Retina (tissue), 1 donor: ENCODE data around the gene FEM1B.
A peak's percentile ranks its signal among the peaks of the same experiment; 100 is the strongest.
"Not testable (repeated sequence)": the region's sequence is repeated elsewhere in the genome, so short reads cannot be mapped to it uniquely, and the experiment has no call there.

Experiments used
- DNase-seq: peaks from one replicate; pipeline ENCODE4 v3.0.0-alpha.2; 2016

The FEM1B gene

GRCh38 chr15:68277603-68278344, at the start of gene FEM1B:
TSS of gene FEM1B (plus strand) at chr15:68277745. CDS start at chr15:68278418, 673 bp downstream.
- peak; percentile 98 for DNase-seq

- DNase-seq: no peak
Observed at GRCh38 chr15:68228143-68228970, 49.2 kb upstream of the FEM1B start.

GRCh38 chr15:68228971-68229385, 48.6 kb upstream of the FEM1B start:
- no peak for DNase-seq

GRCh38 chr15:68229386-68230156, 48.0 kb upstream of the FEM1B start, which contains the start of gene CLN6:
TSS of gene CLN6 (minus strand) at chr15:68229728. CDS start at chr15:68229584, 144 bp downstream.
- DNase-seq: peak; percentile 87

GRCh38 chr15:68230157-68231100, 47.1 kb upstream of the FEM1B start:
- no peak for DNase-seq

GRCh38 chr15:68231102-68231818, 46.3 kb upstream of the FEM1B start:
- DNase-seq: peak; percentile 70

GRCh38 chr15:68232449-68232848, 45.1 kb upstream of the FEM1B start:
- DNase-seq: no peak

- no peak for DNase-seq
Observed at GRCh38 chr15:68232937-68233336, 44.6 kb upstream of the FEM1B start.

GRCh38 chr15:68234060-68234459, 43.5 kb upstream of the FEM1B start:
- DNase-seq: no peak

- not testable (repeated sequence) for DNase-seq
Observed at GRCh38 chr15:68234520-68234919, 43.0 kb upstream of the FEM1B start.

- no peak for DNase-seq
Observed at GRCh38 chr15:68235022-68235421, 42.5 kb upstream of the FEM1B start.

- DNase-seq: no peak
Observed at GRCh38 chr15:68239025-68239424, 38.5 kb upstream of the FEM1B start.

GRCh38 chr15:68241088-68241935, 36.2 kb upstream of the FEM1B start:
- no peak for DNase-seq

GRCh38 chr15:68244235-68244634, 33.3 kb upstream of the FEM1B start:
- DNase-seq: no peak

GRCh38 chr15:68249058-68249713, 28.4 kb upstream of the FEM1B start:
- no peak for DNase-seq

GRCh38 chr15:68252925-68253534, 24.5 kb upstream of the FEM1B start:
- peak; percentile 56 for DNase-seq

GRCh38 chr15:68256675-68257450, 20.7 kb upstream of the FEM1B start:
- peak; percentile 98 for DNase-seq

- DNase-seq: no peak
Observed at GRCh38 chr15:68258692-68259091, 18.9 kb upstream of the FEM1B start.
